GM19351 (cell line): ENCODE results near the gene CD200R1L.
A peak's percentile ranks its signal among the peaks of the same experiment; 100 is the strongest.
"Not testable (repeated sequence)": the region's sequence is repeated elsewhere in the genome, so short reads cannot be mapped to it uniquely, and the experiment has no call there.

Experiments
- ATAC-seq: cut with Tn5 transposase; IDR thresholded peaks from one replicate; pipeline ENCODE4 v1.9.1; 2021; ENCODE audit warnings: mild to moderate bottlenecking, moderate library complexity; ENCODE audit not compliant: unreplicated experiment

CD200R1L gene, protein sequence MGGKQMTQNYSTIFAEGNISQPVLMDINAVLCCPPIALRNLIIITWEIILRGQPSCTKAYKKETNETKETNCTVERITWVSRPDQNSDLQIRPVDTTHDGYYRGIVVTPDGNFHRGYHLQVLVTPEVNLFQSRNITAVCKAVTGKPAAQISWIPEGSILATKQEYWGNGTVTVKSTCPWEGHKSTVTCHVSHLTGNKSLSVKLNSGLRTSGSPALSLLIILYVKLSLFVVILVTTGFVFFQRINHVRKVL

DNA sequence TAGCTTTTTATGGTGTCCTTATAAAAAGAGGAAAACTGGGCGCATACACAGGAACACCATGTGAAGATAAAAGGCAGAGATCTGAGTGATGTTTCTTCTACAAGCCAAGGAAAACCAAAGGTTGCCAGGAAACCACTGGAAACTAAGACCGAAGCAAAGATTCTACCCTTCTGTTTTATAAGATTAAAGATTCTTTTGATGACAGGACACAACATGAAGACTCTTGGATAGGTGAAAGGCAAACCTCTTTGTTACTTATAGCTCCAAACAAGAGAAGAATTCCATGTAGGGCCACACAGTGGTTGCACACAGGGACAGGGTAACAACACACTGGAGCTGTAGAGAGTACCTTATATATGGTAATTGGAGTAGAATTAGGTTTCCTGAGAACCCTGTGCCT, at the start of gene CD200R1L:
CD200R1L (minus strand) TSS at position 101 of the 400 bp plus-strand sequence. CDS start 17,497 bp downstream, outside the sequence.
- no peak for ATAC-seq

DNA sequence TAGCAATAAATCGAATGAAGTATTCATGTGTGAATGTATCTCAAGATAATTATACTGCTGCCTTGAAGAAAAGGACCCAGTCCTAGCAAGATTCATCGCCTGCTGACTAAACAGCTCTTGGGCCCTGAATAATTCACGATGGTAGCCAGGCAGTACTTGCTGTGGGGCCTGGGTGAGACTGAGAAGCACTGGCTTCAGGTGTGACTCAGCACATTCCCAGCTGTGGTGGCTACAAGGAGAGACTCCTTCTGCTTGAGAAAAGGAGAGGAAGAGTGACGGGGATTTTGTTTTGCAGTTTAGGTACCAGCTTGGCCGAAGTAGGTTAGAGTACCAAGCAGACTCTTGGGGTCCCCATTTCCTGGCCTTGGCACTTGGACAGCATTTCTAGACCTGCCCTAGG, 47.6 kb upstream of the CD200R1L start:
- no peak for ATAC-seq

GRCh38 chr3:112889357-112889756, 42.7 kb upstream of the CD200R1L start:
- no peak for ATAC-seq

DNA sequence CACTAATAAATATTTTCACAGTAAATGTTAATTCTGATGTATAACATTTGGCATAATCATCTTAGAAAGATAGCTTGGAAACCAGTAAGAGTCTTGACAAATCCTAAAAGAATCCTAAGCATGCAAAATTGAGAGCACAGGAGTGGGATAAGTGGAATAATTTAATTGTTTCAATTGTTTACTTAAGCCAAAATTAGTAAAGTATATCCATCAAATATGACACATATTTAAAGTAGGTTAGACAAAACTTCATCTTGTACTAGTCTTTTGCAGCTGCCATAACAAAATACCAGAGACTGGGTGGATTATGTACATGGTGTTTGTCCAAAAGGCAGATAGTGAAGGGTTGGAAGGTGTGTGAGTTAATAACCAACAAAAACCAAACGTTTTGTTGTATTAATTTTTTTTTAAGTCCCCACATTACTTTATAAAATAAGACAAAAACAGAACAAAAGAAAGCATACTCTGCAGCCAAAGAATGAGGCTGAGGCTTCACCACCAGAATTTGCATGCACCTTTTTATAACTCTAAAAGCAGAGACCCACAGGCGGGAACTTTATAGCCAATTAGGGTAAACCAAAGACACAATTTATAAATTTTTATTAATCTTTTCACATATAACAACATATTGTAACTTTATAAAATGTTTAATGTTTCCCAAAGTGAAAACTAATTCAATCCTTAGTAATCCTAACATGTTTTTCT, 41.9 kb upstream of the CD200R1L start:
- no peak for ATAC-seq

GRCh38 chr3:112884678-112885290, 38.1 kb upstream of the CD200R1L start:
- ATAC-seq, result no peak

DNA sequence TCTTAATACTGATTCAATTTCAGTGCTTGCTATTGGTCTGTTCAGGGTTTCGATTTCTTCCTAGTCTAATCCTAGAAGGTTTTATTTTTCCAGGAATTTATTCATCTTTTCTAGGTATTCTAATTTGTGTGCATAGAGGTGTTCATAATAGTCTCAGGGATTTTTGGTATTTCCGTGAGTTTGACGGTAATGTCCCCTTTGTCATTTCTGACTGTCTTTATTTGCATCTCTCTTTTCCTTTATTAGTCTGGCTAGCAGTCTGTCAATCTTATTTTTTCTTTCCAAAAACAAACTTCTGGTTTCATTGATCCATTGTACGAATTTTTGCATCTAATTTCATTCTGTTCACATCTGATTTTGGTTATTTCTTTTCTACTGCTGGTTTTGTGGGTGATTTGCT, 35.2 kb upstream of the CD200R1L start:
- no peak for ATAC-seq

GRCh38 chr3:112875561-112875960, 28.9 kb upstream of the CD200R1L start:
- ATAC-seq, result no peak

GRCh38 chr3:112874725-112875124, 28.1 kb upstream of the CD200R1L start:
- peak; percentile 41 for ATAC-seq

DNA sequence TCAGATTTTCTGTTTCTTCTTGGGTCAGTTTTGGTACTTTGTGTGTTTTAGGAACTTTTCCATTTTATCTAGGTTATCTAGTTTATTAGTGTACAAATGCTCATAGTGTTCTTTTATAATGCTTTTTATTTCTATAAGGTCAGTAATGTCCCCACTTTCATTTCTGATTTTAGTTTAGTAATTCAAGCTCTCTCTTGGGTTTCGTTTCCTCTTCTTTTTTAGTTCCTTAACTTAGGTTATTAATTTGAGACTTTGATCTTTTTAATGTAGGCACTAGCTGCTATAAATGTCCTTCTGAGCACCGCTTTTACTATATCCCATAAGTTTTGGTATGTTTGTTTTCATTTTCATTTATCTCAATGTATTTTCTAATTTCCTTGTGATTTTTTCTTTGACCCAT, 27.0 kb upstream of the CD200R1L start:
- ATAC-seq, result peak; percentile 76

GRCh38 chr3:112871735-112872134, 25.1 kb upstream of the CD200R1L start:
- ATAC-seq, result no peak

DNA sequence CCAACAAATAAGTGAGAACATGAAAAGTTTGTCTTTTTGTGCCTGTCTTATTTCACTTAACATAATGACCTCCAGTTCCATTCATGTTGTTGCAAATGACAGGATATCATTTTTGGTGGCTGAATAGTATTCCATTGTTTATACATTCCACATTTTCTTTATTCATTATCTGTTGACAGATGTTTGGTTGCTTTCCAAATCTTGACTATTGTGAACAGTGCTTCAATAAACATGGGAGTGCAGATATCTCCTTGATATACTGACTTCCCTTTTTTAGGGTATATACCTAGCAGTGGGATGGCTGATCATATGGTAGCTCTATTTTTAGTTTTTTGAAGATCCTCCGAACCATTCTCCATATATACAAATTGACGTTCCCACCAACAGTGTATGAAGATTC, 19.1 kb upstream of the CD200R1L start:
- no peak for ATAC-seq

- ATAC-seq, result no peak
These were observed 14.2 kb upstream of the CD200R1L start for GRCh38 chr3:112860898-112861297.

DNA sequence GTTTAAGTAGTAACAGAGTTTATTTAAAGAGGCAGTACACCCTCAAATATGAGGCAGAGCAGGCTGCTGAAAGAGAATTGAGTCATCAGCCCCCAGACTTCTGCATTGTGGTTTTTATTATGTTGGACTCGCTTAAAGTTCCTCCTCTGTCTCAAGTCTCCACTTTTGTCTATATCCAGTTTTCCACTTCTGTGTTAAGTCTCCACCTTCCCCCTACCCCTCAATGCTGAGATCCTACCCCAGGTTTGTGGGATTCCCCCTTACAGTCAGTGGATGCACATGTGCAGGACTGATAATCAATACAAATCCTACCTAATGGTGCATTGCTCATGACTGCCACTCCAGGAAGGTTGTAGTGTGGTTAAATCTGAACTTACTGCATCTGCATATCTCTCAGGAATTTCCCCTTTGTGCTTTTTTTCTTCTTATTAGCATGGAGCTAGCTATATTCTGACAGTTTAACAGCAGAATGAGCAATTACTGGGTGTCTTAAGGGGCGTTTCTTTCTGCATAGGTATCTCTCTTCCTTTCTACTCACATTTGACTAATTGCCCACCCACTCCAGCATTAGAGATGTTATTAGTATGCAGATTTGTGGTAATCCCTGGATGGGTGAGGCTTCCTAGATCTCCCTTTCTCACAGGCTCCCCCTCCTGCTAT, 11.9 kb upstream of the CD200R1L start:
- no peak for ATAC-seq

GRCh38 chr3:112857526-112857925, 10.9 kb upstream of the CD200R1L start:
- no peak for ATAC-seq

DNA sequence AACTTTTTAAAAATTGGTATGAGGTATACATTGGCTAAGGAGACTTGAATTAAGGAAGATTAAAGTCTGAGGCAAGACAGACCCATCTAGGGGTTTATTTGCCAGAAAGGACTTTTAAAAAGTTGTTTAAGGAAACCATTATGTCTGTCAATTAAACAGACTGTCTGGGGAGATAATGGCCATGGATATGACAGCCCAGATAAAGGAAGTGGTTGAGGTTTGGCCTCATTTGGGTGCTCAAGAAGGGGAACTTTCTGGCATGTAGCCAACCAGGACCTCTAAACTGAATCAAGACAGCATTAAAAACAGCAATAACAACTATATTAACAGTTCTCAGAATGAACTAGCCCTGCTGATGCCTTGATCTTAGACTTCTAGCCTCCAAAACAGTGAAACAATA, 9.9 kb upstream of the CD200R1L start:
- no peak for ATAC-seq

GRCh38 chr3:112855883-112856282, 9.2 kb upstream of the CD200R1L start:
- ATAC-seq, result no peak

GRCh38 chr3:112855074-112855473, 8.4 kb upstream of the CD200R1L start:
- not testable (repeated sequence) for ATAC-seq

DNA sequence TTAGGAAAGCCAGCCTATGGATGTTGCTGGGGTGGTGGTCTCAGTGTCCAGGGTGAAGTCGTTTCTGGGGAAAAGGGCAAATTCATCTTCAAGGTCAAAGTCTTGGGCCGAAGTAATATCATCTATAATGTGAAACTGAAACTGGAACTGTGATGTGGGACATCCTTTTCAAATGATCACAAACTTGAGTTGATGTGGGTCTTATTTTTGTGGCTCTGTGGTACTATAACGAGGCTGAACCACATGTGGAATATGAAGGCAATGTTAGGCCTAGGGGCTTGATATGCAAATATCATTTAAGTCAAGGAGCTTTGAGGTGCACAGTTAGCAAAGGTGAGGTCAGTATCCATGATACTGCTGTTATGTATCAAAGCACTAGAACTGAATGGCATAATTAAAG, 1.5 kb upstream of the CD200R1L start:
- no peak for ATAC-seq

GRCh38 chr3:112847692-112848091, 1.0 kb upstream of the CD200R1L start:
- peak; percentile 68 for ATAC-seq

- no peak for ATAC-seq
These were observed 892 bp downstream of the CD200R1L start for GRCh38 chr3:112845772-112846171.

DNA sequence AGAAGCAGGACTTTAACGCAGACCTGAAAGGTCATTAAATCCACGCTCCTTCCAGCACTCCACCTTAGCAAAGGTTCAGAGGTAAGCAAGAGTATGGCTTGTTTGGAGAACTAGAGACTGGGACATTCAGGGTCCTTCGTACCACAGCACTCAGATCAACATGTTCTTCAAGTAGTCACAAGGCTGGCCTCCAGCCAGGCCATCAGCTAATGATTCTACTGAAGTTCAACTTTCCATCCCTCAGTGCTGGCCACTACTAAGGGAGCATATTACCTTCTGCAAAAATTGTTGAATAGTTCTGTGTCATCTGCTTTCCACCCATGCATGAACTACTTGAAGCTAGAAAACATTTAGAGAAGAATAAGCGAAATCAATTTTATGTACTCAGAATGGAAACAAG, 17.6 kb downstream of the CD200R1L start:
- no peak for ATAC-seq
